NCI-H774 (cell line): ENCODE measurements around the gene MTREX.
A peak's percentile ranks its signal among the peaks of the same experiment; 100 is the strongest.

Experiments used
- DNase-seq: peaks from one replicate; lab custom pipeline; 2025; lab: John Stamatoyannopoulos, UW

Gene MTREX

GRCh38 chr5:55383254-55383653 is 75.5 kb downstream of the MTREX start:
- no peak for DNase-seq

DNA sequence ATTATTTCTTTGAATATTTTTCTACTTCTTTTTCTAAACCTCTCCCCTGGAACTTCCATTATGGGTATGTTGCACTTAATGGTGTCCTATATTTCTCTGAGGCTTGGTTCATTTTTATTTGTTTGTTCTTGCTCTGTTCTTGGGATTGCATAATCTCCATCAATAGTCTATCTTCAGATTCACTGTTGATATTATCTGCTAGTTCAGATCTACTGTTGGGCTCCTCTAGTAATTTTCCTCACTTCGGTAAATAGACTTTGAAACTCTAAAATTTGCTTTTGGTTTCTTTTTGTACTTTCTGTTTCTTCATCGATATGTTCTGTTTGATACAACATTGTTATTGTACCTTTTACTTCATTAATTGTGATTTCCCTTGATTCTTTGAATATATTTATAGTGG is 76.3 kb downstream of the MTREX start:
- DNase-seq, result no peak

- no peak for DNase-seq
Measured at GRCh38 chr5:55385227-55385626, 77.4 kb downstream of the MTREX start.

GRCh38 chr5:55385846-55386245 is 78.1 kb downstream of the MTREX start:
- no peak for DNase-seq

GRCh38 chr5:55386356-55386755 is 78.6 kb downstream of the MTREX start:
- no peak for DNase-seq

DNA sequence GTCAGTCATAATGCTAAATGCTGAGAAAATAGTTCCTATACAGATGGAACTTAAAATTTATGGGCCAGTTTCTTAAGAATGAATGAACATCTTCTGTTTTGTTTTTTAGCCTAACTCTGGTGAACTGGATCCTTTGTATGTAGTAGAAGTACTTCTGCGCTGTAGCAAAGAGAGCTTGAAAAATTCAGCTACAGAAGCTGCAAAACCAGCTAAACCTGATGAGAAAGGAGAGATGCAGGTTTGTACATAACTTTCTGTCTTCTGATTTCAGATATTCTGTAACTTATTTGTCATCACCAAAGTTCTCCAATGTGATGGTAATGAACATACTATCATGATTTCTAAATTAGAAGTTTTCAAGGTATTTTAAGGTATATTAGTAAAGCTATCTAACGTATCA is 80.1 kb downstream of the MTREX start:
- no peak for DNase-seq

GRCh38 chr5:55391707-55392106 is 83.9 kb downstream of the MTREX start:
- DNase-seq, result no peak

GRCh38 chr5:55392669-55393068 is 84.9 kb downstream of the MTREX start:
- no peak for DNase-seq

GRCh38 chr5:55393501-55394175 is 85.8 kb downstream of the MTREX start:
- DNase-seq, result no peak

DNA sequence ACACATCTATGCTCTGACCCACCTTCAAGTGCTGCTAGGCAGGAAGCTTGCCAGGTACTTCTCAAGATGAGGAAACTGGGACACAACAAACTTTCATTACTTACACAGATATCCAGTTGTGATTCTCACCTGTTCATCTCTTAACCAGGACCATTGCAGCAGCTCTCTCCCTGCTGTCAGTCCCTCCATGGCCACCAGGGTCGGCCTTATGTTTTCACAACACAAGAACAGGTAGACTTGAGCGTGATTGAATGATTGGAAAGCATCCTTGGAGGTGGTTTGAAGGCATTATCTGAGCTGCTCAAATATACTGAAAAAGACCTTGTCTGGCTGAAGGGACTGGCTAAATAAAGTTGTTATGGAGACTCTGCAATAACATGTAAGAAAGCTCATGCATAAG is 94.4 kb downstream of the MTREX start:
- DNase-seq, result no peak

GRCh38 chr5:55406292-55406691 is 98.5 kb downstream of the MTREX start:
- DNase-seq, result peak; percentile 79

DNA sequence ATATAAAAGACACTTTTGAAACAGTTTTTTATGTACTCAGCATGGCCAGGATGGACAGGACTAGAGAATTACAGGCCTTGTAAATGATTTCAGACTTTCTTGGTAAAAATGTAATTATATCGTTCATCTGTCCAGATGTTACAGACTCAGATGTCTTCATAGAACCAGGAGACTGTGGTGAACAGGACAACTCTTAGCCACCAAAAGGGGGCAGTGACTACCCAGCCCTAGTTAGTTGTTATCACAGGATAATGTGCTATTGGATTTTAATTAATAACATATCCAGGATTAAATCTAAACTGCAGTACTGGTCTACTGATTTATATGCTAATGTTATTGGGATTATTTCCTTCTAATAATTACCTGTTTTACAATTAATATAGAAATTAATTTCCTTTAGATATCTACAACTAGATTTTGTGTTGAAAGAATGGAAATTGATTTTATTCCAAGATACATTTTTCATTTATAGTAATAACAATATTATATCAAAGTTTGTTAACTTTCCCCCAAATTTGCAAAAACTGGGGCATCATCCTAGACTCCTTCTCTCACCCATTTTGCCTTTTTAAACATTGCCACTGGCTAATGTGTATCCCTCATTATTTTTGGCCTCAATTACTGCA is 99.4 kb downstream of the MTREX start:
- DNase-seq, result peak; percentile 24

DNA sequence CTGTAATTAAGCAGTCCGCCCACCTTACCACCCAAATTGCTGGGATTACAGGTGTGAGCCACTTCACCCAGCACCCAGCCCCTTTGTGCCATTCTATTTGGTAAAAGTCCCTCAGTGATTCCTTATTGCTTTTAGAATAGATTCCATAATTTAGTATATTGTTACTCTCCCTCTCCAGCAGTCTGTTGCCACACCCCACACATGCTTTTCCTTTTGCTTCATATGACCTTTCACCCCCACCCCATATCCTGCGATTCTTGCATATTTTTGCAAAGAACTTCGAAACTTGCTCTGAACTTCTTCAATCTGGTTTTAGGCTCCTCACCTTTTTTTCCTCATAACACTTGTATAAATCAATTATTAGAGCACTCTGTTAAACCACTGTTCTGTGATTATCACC is 100.2 kb downstream of the MTREX start:
- DNase-seq, result no peak

DNA sequence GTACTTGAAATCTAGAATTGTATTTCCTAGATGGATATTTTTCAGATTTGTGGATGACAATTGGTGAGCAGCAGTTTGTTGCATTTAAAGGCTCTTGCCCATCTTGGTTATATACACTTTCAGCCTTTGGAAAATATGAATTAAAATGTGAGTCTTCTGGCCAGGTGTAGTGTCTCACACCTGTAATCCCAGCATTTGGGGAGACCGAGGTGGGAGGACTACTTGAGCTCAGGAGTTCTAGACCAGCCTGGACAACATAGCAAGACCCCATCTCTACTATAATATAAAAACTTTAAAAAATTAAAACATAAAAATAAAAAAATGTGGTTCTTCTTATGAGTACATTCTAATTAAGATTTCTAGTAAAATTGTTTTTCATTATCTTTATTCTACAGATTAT is 102.0 kb downstream of the MTREX start:
- no peak for DNase-seq

GRCh38 chr5:55410845-55411244 is 103.1 kb downstream of the MTREX start:
- no peak for DNase-seq

DNA sequence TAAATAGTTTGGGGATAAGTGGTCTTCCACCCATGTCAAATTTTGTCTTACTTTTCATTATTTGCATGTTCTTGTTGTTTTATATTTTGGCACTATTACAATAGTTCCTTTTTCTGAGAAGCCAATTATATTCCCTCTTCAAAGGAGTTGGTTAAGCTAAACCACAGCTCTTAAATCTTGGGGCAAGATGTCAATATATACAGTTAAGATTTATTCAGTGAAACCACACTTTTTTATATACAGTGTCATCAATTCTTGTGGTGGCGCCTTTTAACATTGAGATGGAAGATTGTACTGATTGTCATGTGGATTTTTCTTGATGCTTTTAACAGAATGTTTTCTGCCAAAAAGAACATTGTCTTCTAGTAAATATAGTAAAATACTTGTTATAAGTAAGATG is 104.1 kb downstream of the MTREX start:
- no peak for DNase-seq

GRCh38 chr5:55413644-55414043 is 105.9 kb downstream of the MTREX start:
- DNase-seq, result no peak

GRCh38 chr5:55415071-55415470 is 107.3 kb downstream of the MTREX start:
- DNase-seq, result no peak

DNA sequence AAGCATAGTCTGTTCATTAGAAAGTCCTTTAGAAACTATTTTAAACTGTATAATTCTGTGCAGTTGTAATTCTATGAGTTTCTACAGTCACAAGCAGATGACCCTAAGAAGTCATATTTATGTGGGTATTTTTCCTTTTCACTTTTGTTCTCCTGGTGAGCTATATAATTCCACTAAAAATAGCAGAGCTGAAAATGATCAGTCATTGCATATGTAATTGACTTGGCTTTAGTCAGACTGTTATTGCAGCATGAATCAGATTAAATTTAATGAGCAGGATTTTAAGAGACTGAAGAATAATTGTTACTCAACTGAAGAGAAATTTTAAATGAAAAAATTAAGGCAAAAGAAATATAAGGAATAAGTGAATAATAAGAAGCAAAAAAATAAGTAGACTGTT is 108.5 kb downstream of the MTREX start:
- no peak for DNase-seq

DNA sequence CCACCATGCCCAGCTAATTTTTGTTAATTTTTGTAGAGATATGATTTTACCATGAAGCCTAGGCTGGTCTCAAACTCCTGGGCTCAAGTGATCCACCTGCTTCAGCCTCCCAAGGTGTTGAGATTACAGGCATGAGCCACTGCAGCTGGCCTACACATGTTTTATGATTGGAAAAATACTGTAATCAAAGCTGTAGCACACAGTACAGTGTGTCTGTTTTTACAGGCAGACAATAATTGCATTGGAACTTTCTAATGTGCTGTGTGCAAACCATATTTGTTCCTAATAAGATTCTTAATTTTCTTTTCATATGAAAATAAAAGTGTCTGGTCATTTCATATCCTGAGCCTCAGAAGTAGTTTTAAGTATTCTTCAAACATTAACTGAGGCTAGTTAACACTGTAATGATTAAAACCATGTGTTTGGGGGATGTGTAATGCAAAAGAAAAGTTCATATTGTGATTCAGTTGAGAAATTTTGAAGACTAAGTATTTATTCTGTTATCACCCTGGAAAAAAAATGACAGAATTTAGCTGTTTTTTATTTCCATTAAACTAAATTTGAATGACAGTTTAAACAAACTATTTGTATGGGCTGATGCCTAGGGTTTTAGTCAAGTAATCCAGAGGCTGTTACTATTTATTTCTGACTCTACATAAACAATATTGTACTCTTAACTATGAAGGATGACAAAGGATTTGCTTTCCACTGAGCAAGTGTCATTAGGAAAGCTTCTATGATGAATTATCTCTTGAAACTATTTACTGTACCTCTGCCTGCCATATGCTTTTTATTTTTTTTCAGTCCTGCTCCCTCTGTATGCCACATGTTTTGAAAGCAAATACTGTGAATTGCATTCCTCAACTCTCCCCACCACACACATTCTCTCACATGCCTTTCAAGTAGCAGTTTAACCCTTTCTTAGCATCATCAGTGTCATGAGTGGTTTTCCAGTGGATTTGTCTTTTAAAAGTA is 111.5 kb downstream of the MTREX start:
- no peak for DNase-seq

- no peak for DNase-seq
Measured at GRCh38 chr5:55421074-55421529, 113.3 kb downstream of the MTREX start.

GRCh38 chr5:55426455-55426854 is 118.7 kb downstream of the MTREX start:
- no peak for DNase-seq

GRCh38 chr5:55427157-55427556 is 119.4 kb downstream of the MTREX start:
- no peak for DNase-seq
